Measurements from ENCODE around the gene SQOR. TPM values are rescaled to one million over a fixed set of nuclear protein-coding genes. Genes with fewer than 3 reads are reported as not detected.
A peak's percentile ranks its signal among the peaks of the same experiment; 100 is the strongest.

SQOR gene
- total RNA-seq, 1 donor from 2014 or later: 124 TPM

- no peak for DNase-seq (ENCODE audit: low read depth)
- no peak for TF ChIP-seq CTCF (conservative IDR thresholded peaks at IDR 0.05; ENCODE audit: low read depth, low read length)
These were observed 28.4 kb upstream of the SQOR start for GRCh38 chr15:45606413-45606812.

GRCh38 chr15:45606841-45607240 is 28.0 kb upstream of the SQOR start:
- DNase-seq (ENCODE audit: low read depth): no peak
- H3K4me3 ChIP-seq (ENCODE audit: low read depth, low read length): no peak overlapping the region
- TF ChIP-seq CTCF (conservative IDR thresholded peaks at IDR 0.05; ENCODE audit: low read depth, low read length): no peak

More at GRCh38 chr15:45606413-45606812, 28.4 kb upstream of the SQOR start:
- H3K4me3 ChIP-seq (ENCODE audit: low read depth, low read length): no peak overlapping the region

GRCh38 chr15:45611305-45611704 is 23.5 kb upstream of the SQOR start:
- no peak for DNase-seq (ENCODE audit: low read depth)
- peak; percentile 54 for TF ChIP-seq CTCF (conservative IDR thresholded peaks at IDR 0.05; ENCODE audit: low read depth, low read length)
- no peak overlapping the region for H3K4me3 ChIP-seq (ENCODE audit: low read depth, low read length)

- no peak for DNase-seq (ENCODE audit: low read depth)
- no peak overlapping the region for H3K4me3 ChIP-seq (ENCODE audit: low read depth, low read length)
- no peak for TF ChIP-seq CTCF (conservative IDR thresholded peaks at IDR 0.05; ENCODE audit: low read depth, low read length)
These were observed 21.9 kb upstream of the SQOR start for GRCh38 chr15:45612790-45613415.

DNA sequence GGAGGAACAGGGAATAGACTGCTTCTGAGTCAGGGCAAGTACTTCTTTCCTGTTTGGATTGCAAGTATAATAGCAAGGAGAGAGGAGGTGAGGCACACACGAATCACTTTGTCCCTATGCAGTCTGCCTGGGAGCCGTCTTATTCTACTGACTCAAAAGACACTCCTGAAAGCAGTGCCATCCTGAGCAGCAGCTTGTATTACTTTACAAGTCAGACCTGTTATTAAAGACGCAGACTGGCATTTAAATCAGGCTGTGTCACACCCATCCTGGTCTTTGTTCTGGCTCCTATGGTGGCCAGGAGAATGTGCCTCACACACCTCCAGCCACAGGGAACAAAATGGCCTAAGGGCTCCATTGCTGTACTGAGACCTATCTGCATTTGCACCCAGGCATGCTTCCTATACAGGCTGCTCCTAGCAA is 17.9 kb upstream of the SQOR start:
- no peak for TF ChIP-seq CTCF (conservative IDR thresholded peaks at IDR 0.05; ENCODE audit: low read depth, low read length)
- no peak overlapping the region for H3K4me3 ChIP-seq (ENCODE audit: low read depth, low read length)
- DNase-seq (ENCODE audit: low read depth): no peak

DNA sequence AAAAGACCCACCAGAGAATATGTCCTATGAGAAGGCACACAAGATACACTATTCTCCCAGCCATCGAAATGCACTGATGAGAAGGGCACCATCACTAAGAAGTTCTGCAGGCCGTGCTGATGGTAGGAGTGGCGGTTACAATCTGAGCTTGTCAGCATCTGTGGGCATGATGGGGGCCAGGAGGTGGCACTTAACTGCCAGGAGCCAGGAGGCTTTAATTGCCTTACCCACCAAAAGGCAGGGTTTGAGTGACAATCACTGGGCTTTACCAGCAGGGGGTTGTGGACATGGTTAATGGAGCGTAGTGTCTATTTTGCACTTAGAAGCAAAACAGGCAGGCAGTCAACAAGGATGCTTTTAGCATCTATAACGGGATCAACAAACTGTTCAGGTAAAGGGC is 16.0 kb upstream of the SQOR start:
- no peak for DNase-seq (ENCODE audit: low read depth)
- no peak overlapping the region for H3K4me3 ChIP-seq (ENCODE audit: low read depth, low read length)
- TF ChIP-seq CTCF (conservative IDR thresholded peaks at IDR 0.05; ENCODE audit: low read depth, low read length): peak; percentile 36

- no peak for DNase-seq (ENCODE audit: low read depth)
- H3K4me3 ChIP-seq (ENCODE audit: low read depth, low read length): no peak overlapping the region
- TF ChIP-seq CTCF (conservative IDR thresholded peaks at IDR 0.05; ENCODE audit: low read depth, low read length): no peak
These were observed 6.7 kb upstream of the SQOR start for GRCh38 chr15:45628136-45628535.
